Ovary (tissue), 9 donors: ENCODE data around the gene ROBO1. TPM values are rescaled to one million over a fixed set of nuclear protein-coding genes. Genes with fewer than 3 reads are reported as not detected.

ENCODE experiments used
- DNase-seq, 5 donors: peaks; one replicate each; pipeline ENCODE4 v3.0.0-alpha.2; 2019 to 2020
- H3K27ac ChIP-seq, 2 donors: fragments of 200-600 bp; one replicate each; pipeline versions ENCODE4 v1.5.1 to v1.8.0; 2019 to 2022
- H3K27me3 ChIP-seq: fragments of 200-600 bp; one replicate; pipeline ENCODE4 v1.8.0; 2022
- H3K36me3 ChIP-seq: fragments of 200-600 bp; sonication (generic); one replicate; pipeline ENCODE4 v1.5.1; 2019
- H3K4me1 ChIP-seq: one replicate; pipeline ENCODE4 v1.8.1; 2013; ENCODE audit warnings: mild to moderate bottlenecking, moderate library complexity; ENCODE audit not compliant: insufficient read depth
- H3K4me3 ChIP-seq: fragments of 200-600 bp; sonication (generic); one replicate; pipeline ENCODE4 v1.5.1; 2017
- H3K9me3 ChIP-seq, 2 donors: fragments of 200-600 bp in 1 of 2; sonication (generic) in 1 of 2; one replicate each; pipeline versions ENCODE4 v1.5.1 to v1.8.1; 2013 to 2019; ENCODE audit warnings: mild to moderate bottlenecking in 1 of 2, moderate library complexity in 1 of 2
- CTCF ChIP-seq, 3 donors: fragments of 450-650 bp in 2 of 3; fragments of 200-600 bp in 1 of 3; IDR thresholded peaks; one replicate each; pipeline versions ENCODE4 v1.5.1 to v1.8.0; 2016 to 2022; ENCODE audit warnings: antibody characterized with exemption in 3 of 3, mild to moderate bottlenecking in 1 of 3
- EP300 ChIP-seq: sonication (generic); formaldehyde crosslinking; IDR thresholded peaks from one replicate; pipeline ENCODE4 v1.6.1; 2017; ENCODE audit warnings: antibody characterized with exemption
- POLR2A ChIP-seq: fragments of 450-650 bp; IDR thresholded peaks from one replicate; pipeline ENCODE4 v1.6.1; 2017; ENCODE audit warnings: antibody characterized with exemption, mild to moderate bottlenecking, moderate library complexity
- WGBS, 3 donors: extraction: QIAGEN DNeasy Blood & Tissue Kit in 1 of 3; methylation state at CpG; one replicate each; pipeline versions ENCODE4 v1.1.5 to v1.1.7; 2013 to 2017; 5-methylcytosine and 5-hydroxymethylcytosine counted together
- intact Hi-C, 4 donors: fragments of 100-400 bp; cut with DNase I; formaldehyde crosslinking; loops; one replicate each; pipeline versions ENCODE4 v1.11.0 to v1.15.1; 2022 to 2023
- polyA plus RNA-seq, 2 donors: library from polyadenylated mRNA; stranded (reverse); fragments of 200-250 nt in 1 of 2; fragments of 350-450 nt in 1 of 2; fragmentation: Illumina TruSeq in 1 of 2; extraction: RNeasy Lipid Tissue Mini Kit (QIAGEN cat#74804) in 1 of 2; gene quantifications; one replicate each; pipeline ENCODE4 v1.2.3, GENCODE V29; 2013 to 2014
- total RNA-seq, 7 donors: library from RNA; depleted of rRNA in 2 of 7; stranded (reverse); fragments of >200 nt in 2 of 7; fragmentation: NEBNext Ultra II Directional in 3 of 7; extraction: Animal tissue kit (Norgen Biotek cat#: 25700) in 3 of 7; gene quantifications; one replicate each; pipeline versions ENCODE4 v1.1.0 to v1.2.4, GENCODE V29; 2016 to 2023
- donor health status: DM: no; HTN: no; CAD: no; lungs with moderate emphysema.
- donor health status: DM: no; HTN: no; CAD: no.
- donor health status: Bipolar disorder and iron deficiency.
- donor health status: DM: yes; HTN: yes; CAD: no.
- donor health status: DM: no; HTN: no; CAD: no.
- donor health status: DM: yes; HTN: yes; CAD: no.

Gene ROBO1
- total and polyA plus RNA-seq, 9 donors, result 17.2 to 49.5 (median 29.0) TPM

- 52 to 64% (median 52%) methylated on average over 1 of the region's 1 CpG for WGBS, 3 donors
- Histone ChIP-seq H3K27me3 (no peaks in the 10 kb centered on the region), H3K4me3 (no peak overlapping the region), H3K36me3 (no peaks in the 10 kb centered on the region), H3K27ac (no peak overlapping the region), H3K4me1 (no peaks in the 10 kb centered on the region), H3K9me3 (no peaks in the 10 kb centered on the region)
- no peak for TF ChIP-seq POLR2A
- no peak for DNase-seq
- intact Hi-C loops, result no loop called here
Observed at GRCh38 chr3:79369306-79369705, 398.5 kb downstream of the ROBO1 start.

DNA sequence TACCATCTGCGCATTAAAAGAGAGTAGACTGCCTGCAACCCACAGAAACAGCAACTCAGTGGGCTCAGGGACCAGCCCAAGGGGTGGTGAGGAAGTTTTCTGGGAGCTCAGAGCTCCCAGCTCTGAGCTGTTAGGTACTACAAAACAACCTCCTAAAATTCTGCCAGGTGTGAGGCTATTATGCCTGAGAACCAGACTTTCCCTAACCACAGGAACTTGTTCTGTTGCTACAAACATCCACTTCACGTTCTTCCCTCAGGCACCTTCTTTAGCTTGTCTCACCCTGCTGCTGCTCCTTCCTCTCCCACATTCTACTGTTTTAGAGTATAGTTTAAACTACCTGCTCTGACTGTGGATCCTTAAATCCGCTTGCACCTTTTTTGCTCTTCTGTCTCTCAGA lies 399.4 kb downstream of the ROBO1 start:
- Histone ChIP-seq H3K36me3 (no peaks in the 10 kb centered on the region), H3K4me3 (no peak overlapping the region), H3K27me3 (no peaks in the 10 kb centered on the region), H3K4me1 (no peaks in the 10 kb centered on the region), H3K9me3 (no peaks in the 10 kb centered on the region), H3K27ac (no peak overlapping the region)
- DNase-seq, result no peak
- 71 to 83% (median 79%) methylated on average over 3 of the region's 3 CpGs for WGBS, 3 donors
- TF ChIP-seq EP300, result no peak
- no peak for TF ChIP-seq CTCF (IDR thresholded peaks at IDR 0.05)
- no peak for TF ChIP-seq POLR2A
- intact Hi-C loops, result no loop called here

DNA sequence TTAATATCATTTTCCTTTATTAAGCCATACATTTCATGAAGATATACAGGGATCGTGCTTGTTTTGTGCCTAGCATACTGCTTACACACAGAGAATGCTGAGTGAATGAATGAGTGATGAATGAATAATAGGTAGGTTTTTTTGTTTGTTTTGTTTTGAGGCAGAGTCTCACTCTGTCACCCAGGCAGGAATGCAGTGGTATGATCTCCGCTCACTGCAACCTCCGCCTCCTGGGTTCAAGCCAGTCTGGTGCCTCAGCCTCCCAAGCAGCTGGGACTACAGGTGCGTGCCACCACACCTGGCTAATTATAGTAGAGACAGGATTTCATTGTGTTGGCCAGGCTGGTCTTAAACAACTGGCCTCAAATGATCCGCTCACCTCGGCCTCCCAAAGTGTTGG lies 400.0 kb downstream of the ROBO1 start:
- no peaks in the 10 kb centered on the region for H3K36me3 ChIP-seq
- H3K4me3 ChIP-seq, result no peak overlapping the region
- WGBS, 3 donors, result 94 to 95% (median 94%) methylated on average over 6 of the region's 6 CpGs
- no peaks in the 10 kb centered on the region for H3K27me3 ChIP-seq
- H3K4me1 ChIP-seq, result no peaks in the 10 kb centered on the region
- intact Hi-C loops, result no loop called here
- TF ChIP-seq CTCF (IDR thresholded peaks at IDR 0.05), result no peak
- no peak for TF ChIP-seq EP300
- TF ChIP-seq POLR2A, result no peak
- no peak overlapping the region for H3K27ac ChIP-seq
- DNase-seq, result no peak
- no peaks in the 10 kb centered on the region for H3K9me3 ChIP-seq

GRCh38 chr3:79367066-79367465 lies 400.7 kb downstream of the ROBO1 start:
- no peaks in the 10 kb centered on the region for H3K4me1 ChIP-seq
- intact Hi-C loops, result no loop called here
- DNase-seq, result no peak
- no peaks in the 10 kb centered on the region for H3K36me3 ChIP-seq
- H3K27ac ChIP-seq, result no peak overlapping the region
- no peak overlapping the region for H3K4me3 ChIP-seq
- H3K27me3 ChIP-seq, result no peaks in the 10 kb centered on the region
- H3K9me3 ChIP-seq, result no peaks in the 10 kb centered on the region
- TF ChIP-seq POLR2A (no peak), CTCF (IDR thresholded peaks at IDR 0.05) (no peak), EP300 (no peak)

DNA sequence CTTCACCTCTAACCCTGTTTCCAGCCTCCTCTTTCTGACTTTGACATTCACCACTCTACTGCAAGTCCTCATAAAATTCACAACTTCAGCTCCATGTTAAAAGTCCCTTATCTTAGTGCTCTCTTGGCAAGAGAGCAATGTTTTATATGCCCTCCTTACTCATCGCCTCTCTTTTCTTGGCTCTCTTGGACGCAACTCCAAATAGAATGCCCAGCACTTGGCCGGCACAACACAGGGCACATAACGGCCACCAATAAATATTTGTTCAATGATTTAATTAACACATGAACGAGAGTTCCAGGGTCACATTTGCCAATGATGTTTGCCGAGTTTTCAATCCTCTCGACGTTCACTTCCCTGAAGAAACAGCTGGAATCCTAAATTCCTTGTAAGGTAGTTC lies 401.4 kb downstream of the ROBO1 start:
- H3K4me3 ChIP-seq, result no peak overlapping the region
- no peaks in the 10 kb centered on the region for H3K36me3 ChIP-seq
- H3K9me3 ChIP-seq, result no peaks in the 10 kb centered on the region
- H3K27ac ChIP-seq, result no peak overlapping the region
- intact Hi-C loops, result no loop called here
- 77 to 82% (median 81%) methylated on average over 8 of the region's 8 CpGs for WGBS, 3 donors
- H3K4me1 ChIP-seq, result no peaks in the 10 kb centered on the region
- no peaks in the 10 kb centered on the region for H3K27me3 ChIP-seq
- DNase-seq, result no peak
- no peak for TF ChIP-seq EP300
- TF ChIP-seq POLR2A, result no peak
- TF ChIP-seq CTCF (IDR thresholded peaks at IDR 0.05), result no peak
